HepG2 (cell line): ENCODE results near the gene SLC12A3. TPM values are rescaled to one million over a fixed set of nuclear protein-coding genes. Genes with fewer than 3 reads are reported as not detected.

Source experiments
- AKNA ChIP-seq: sonication (generic); formaldehyde crosslinking; IDR thresholded peaks from 2 replicates; pipeline ENCODE4 v1.4.0; 2020; ENCODE audit warnings: missing genetic modification reagents, borderline replicate concordance
- ATM ChIP-seq: fragments of 450-650 bp; IDR thresholded peaks from 2 replicates; pipeline ENCODE4 v1.7.1; 2017; ENCODE audit warnings: mild to moderate bottlenecking, borderline replicate concordance
- E2F1 ChIP-seq: sonication (generic); formaldehyde crosslinking; IDR thresholded peaks from 2 replicates; pipeline ENCODE4 v1.5.0; 2020; ENCODE audit warnings: missing genetic modification reagents
- ETV6 ChIP-seq: sonication (generic); formaldehyde crosslinking; conservative IDR thresholded peaks from 2 replicates; pipeline ENCODE4 v1.4.0; 2020; ENCODE audit warnings: missing genetic modification reagents
- FOXJ3 ChIP-seq: sonication (generic); formaldehyde crosslinking; IDR thresholded peaks from 2 replicates; pipeline ENCODE4 v1.4.0; 2020; ENCODE audit warnings: missing genetic modification reagents, mild to moderate bottlenecking, borderline replicate concordance
- HNRNPL ChIP-seq: fragments of 200-400 bp; formaldehyde crosslinking; IDR thresholded peaks from 2 replicates; pipeline ENCODE4 v1.6.1; 2017; ENCODE audit warnings: mild to moderate bottlenecking, low read depth, low read length
- IRX3 ChIP-seq: sonication (generic); formaldehyde crosslinking; IDR thresholded peaks from 2 replicates; pipeline ENCODE4 v1.8.1; 2023; ENCODE audit warnings: mild to moderate bottlenecking, low read depth, missing genetic modification reagents, borderline replicate concordance
- NBN ChIP-seq: fragments of 450-650 bp; conservative IDR thresholded peaks from 2 replicates; pipeline ENCODE4 v1.6.1; 2017
- NFE2L1 ChIP-seq: sonication (generic); formaldehyde crosslinking; IDR thresholded peaks from 2 replicates; pipeline ENCODE4 v1.4.0; 2020; ENCODE audit warnings: missing genetic modification reagents, mild to moderate bottlenecking, borderline replicate concordance
- NR2F1 ChIP-seq, 2 experiments: fragments of 450-650 bp in 1 of 2; formaldehyde crosslinking in 1 of 2; IDR thresholded peaks; 2 replicates each; pipeline versions ENCODE4 v1.5.0 to v1.6.1; 2016 to 2020; ENCODE audit warnings: mild to moderate bottlenecking in 1 of 2, missing compliant biosample characterization in 1 of 2, missing genetic modification reagents in 1 of 2, moderate library complexity in 1 of 2
- PRPF4 ChIP-seq: fragments of 200-400 bp; formaldehyde crosslinking; IDR thresholded peaks from 2 replicates; pipeline ENCODE4 v1.6.1; 2016; ENCODE audit warnings: low read length, low read depth; ENCODE audit not compliant: poor library complexity, severe bottlenecking
- RAD51 ChIP-seq: fragments of 450-650 bp; IDR thresholded peaks from 2 replicates; pipeline ENCODE4 v1.6.1; 2016; ENCODE audit warnings: borderline replicate concordance
- TEAD2 ChIP-seq: sonication (generic); formaldehyde crosslinking; IDR thresholded peaks from 2 replicates; pipeline ENCODE4 v1.9.0; 2021; ENCODE audit warnings: missing genetic modification reagents
- ZBTB44 ChIP-seq: sonication (generic); formaldehyde crosslinking; IDR thresholded peaks from 2 replicates; pipeline ENCODE4 v1.4.0; 2020; ENCODE audit warnings: missing genetic modification reagents
- ZNF18 ChIP-seq: sonication (generic); formaldehyde crosslinking; IDR thresholded peaks from 2 replicates; pipeline ENCODE4 v1.8.0; 2022; ENCODE audit warnings: mild to moderate bottlenecking, missing genetic modification reagents; ENCODE audit not compliant: insufficient replicate concordance
- ZNF619 ChIP-seq: sonication (generic); formaldehyde crosslinking; IDR thresholded peaks from 2 replicates; pipeline ENCODE4 v1.4.0; 2020; ENCODE audit warnings: mild to moderate bottlenecking, missing genetic modification reagents
- ZNF672 ChIP-seq: sonication (generic); formaldehyde crosslinking; IDR thresholded peaks from 2 replicates; pipeline ENCODE4 v1.8.1; 2022; ENCODE audit warnings: missing genetic modification reagents
- ZNF703 ChIP-seq: sonication (generic); formaldehyde crosslinking; IDR thresholded peaks from 2 replicates; pipeline ENCODE4 v1.5.1; 2020; ENCODE audit warnings: missing genetic modification reagents, mild to moderate bottlenecking, moderate library complexity, borderline replicate concordance
- polyA plus RNA-seq, 8 experiments: library from polyadenylated mRNA; depleted of rRNA in 3 of 8; stranded (reverse) in 7 of 8; unstranded in 1 of 8; fragments of >200 nt; fragmentation: Illumina TruSeq in 4 of 8; extraction: Trizol in 4 of 8; gene quantifications; 2 replicates each; pipeline versions ENCODE4 v1.2.1 to v1.2.3, GENCODE V29; 2011 to 2016; ENCODE audit warnings: low read depth in 4 of 8, missing spikeins in 1 of 8, mixed read lengths in 1 of 8; ENCODE audit not compliant: insufficient read depth in 1 of 8
- total RNA-seq, 5 experiments: library from RNA; depleted of rRNA; stranded (reverse); fragments of >200 nt; fragmentation: Illumina TruSeq; extraction: Trizol; gene quantifications; 2 replicates each; pipeline ENCODE4 v1.2.3, GENCODE V29; 2016; ENCODE audit warnings: low read depth in 1 of 5

Gene SLC12A3
- total and polyA plus RNA-seq, 2 of the 13 experiments (the other 11 are each of a cell fraction or from before 2014, with no cell fraction given): 6.2 TPM; not detected in 1

GRCh38 chr16:56944954-56945839 is 80.2 kb downstream of the SLC12A3 start (continued):
- TF ChIP-seq ZBTB44 (no peak), HNRNPL (no peak), ZNF703 (no peak), TEAD2 (no peak), IRX3 (no peak), ETV6 (no peak), PRPF4 (peak; percentile 11), ZNF619 (CRISPR knock-in tag) (no peak), ATM (no peak), AKNA (CRISPR knock-in tag) (no peak), E2F1 (no peak), ZNF672 (CRISPR knock-in tag) (no peak), NBN (no peak), NR2F1 (CRISPR knock-in tag; IDR thresholded peaks at IDR 0.05) (peak in 1 of 2 experiments; percentile 18; a peak in 1 of 4 replicates), RAD51 (no peak), ZNF18 (CRISPR knock-in tag) (no peak), NFE2L1 (CRISPR knock-in tag) (no peak), FOXJ3 (CRISPR knock-in tag) (no peak)
